ENCODE results near the gene LAMTOR3.

DNA sequence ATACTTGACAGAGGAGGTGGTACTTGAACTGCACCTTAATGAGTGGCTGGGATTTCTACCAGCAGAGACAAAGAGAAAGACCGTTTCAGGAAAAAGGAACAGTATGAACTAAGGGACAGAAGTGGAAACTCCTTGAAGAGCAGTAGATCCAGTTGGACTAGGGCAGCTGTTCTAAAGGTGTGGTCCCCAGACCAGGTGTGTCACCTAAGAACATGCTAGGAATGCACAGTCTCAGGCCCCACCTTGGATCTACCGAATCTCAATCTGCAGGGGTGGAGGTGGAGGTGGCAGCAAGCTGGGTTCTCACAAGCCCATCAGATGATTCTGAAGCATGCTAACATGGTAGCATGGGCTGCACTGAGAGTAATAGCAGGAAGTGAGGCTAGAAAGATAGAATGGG, 55.3 kb downstream of the LAMTOR3 start:
- TF ChIP-seq, protein P1, sequence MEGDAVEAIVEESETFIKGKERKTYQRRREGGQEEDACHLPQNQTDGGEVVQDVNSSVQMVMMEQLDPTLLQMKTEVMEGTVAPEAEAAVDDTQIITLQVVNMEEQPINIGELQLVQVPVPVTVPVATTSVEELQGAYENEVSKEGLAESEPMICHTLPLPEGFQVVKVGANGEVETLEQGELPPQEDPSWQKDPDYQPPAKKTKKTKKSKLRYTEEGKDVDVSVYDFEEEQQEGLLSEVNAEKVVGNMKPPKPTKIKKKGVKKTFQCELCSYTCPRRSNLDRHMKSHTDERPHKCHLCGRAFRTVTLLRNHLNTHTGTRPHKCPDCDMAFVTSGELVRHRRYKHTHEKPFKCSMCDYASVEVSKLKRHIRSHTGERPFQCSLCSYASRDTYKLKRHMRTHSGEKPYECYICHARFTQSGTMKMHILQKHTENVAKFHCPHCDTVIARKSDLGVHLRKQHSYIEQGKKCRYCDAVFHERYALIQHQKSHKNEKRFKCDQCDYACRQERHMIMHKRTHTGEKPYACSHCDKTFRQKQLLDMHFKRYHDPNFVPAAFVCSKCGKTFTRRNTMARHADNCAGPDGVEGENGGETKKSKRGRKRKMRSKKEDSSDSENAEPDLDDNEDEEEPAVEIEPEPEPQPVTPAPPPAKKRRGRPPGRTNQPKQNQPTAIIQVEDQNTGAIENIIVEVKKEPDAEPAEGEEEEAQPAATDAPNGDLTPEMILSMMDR (IDR thresholded peaks at IDR 0.05) = no peak
- no peak for TF ChIP-seq POLR2A (IDR thresholded peaks at IDR 0.05)

All from uterus (tissue), 2 donors.